IgD-negative memory B cell (primary cell): ENCODE results near the gene FZD4. TPM values are rescaled to one million over a fixed set of nuclear protein-coding genes. Genes with fewer than 3 reads are reported as not detected.
"Not testable (repeated sequence)": the region's sequence is repeated elsewhere in the genome, so short reads cannot be mapped to it uniquely, and the experiment has no call there.

Source experiments
- H3K27ac Mint-ChIP-seq, 3 donors: one replicate each; pipeline ENCODE4 v1.8.0; 2020 to 2022; ENCODE audit warnings: mild to moderate bottlenecking in 3 of 3, mixed read lengths in 3 of 3, moderate library complexity in 1 of 3
- H3K27me3 Mint-ChIP-seq: one replicate; pipeline ENCODE4 v1.8.0; 2021; ENCODE audit warnings: mixed read lengths
- H3K36me3 Mint-ChIP-seq: one replicate; pipeline ENCODE4 v1.8.0; 2020; ENCODE audit warnings: mild to moderate bottlenecking, mixed read lengths
- H3K4me1 Mint-ChIP-seq, 3 donors: one replicate each; pipeline ENCODE4 v1.8.0; 2020 to 2022; ENCODE audit warnings: mixed read lengths in 3 of 3, mild to moderate bottlenecking in 1 of 3
- H3K4me3 Mint-ChIP-seq, 4 donors: one replicate each; pipeline ENCODE4 v1.8.0; 2020 to 2022; ENCODE audit warnings: mild to moderate bottlenecking in 4 of 4, mixed read lengths in 4 of 4, moderate library complexity in 3 of 4
- H3K9me3 Mint-ChIP-seq, 3 donors: one replicate each; pipeline ENCODE4 v1.8.0; 2020 to 2021; ENCODE audit warnings: mixed read lengths in 3 of 3, mild to moderate bottlenecking in 1 of 3
- polyA plus RNA-seq: library from polyadenylated mRNA; unstranded; fragments of 300-500 nt; fragmentation: Illumina TruSeq; gene quantifications from one replicate; pipeline ENCODE4 v1.2.3, GENCODE V29; 2021

The FZD4 gene
- polyA plus RNA-seq, 1 donor from 2014 or later, result not detected

DNA sequence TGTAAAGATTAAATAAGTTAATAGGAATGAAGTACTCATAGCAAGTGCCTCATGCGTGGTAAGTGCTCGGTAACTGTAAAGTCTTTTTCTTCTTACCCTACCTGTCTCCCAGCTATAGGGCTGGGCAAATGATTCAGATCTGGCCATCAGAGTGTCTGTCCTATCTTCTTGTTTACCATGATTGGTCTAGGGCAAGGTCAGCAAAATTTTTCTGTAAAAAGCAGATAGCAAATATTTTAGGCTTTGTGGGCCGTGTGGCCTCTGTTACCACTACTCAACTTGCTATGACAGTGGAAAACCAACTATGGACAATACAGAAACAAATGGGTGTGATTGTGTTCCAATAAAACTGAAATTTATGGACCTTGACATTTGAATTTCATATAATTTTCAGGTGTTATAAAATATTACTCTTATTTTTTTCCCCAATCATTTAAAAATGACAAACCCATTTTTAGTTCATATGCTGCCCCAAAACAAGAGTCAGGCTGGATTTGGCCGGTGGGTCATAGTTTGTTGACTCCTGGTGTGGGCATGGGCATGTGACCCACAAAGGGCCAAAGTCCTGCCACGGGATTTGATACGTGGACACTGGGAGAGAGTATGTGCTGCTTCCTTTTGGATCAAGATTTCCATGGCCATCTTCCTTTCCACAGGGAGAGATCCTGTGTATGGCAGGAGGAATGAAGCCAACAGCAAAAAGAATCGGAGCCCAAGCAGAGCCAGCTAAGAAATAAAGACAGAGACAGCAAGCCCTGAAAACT lies 26.8 kb upstream of the FZD4 start:
- Mint-ChIP-seq H3K27me3 (peaks cover 2% of the 10 kb centered on the region), H3K36me3 (no peaks in the 10 kb centered on the region), H3K4me3 (no peak overlapping the region), H3K27ac (no peak overlapping the region), H3K9me3 (peaks cover 0 to 2% (median 0%) of the 10 kb centered on the region in 3 donors), H3K4me1 (no peaks in the 10 kb centered on the region)

- Mint-ChIP-seq H3K27ac (no peak overlapping the region), H3K4me1 (no peaks in the 10 kb centered on the region), H3K27me3 (peaks cover 2% of the 10 kb centered on the region), H3K4me3 (no peak overlapping the region), H3K9me3 (peaks cover 0 to 2% (median 0%) of the 10 kb centered on the region in 3 donors), H3K36me3 (no peaks in the 10 kb centered on the region)
Measured at GRCh38 chr11:86980086-86980796, 25.0 kb upstream of the FZD4 start.

GRCh38 chr11:86978756-86979608 lies 23.8 kb upstream of the FZD4 start:
- H3K9me3 Mint-ChIP-seq, result peaks cover 0 to 5% (median under 1%) of the 10 kb centered on the region in 3 donors
- no peaks in the 10 kb centered on the region for H3K36me3 Mint-ChIP-seq
- H3K27ac Mint-ChIP-seq, result no peak overlapping the region
- no peaks in the 10 kb centered on the region for H3K27me3 Mint-ChIP-seq
- H3K4me1 Mint-ChIP-seq, result no peaks in the 10 kb centered on the region
- no peak overlapping the region for H3K4me3 Mint-ChIP-seq

DNA sequence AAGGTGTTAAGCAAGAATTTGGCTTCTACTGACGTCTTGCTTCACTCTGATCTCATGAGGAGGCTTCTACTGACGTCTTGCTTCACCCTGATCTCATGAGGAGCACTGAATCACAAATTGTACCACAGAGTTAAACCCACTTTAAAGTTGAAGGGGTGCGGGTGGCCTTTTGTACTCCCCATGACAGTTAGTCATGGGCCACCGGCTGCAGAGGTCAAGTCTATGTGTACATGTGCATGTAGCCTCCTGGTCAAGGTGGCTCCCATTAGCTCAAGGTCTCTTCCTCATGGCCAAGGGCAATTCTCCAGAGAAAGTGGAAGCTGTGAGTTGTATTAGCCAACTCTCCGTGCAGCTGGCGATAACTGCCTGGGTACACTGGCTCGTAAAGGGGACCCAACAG lies 23.1 kb upstream of the FZD4 start:
- Mint-ChIP-seq H3K9me3 (peaks cover 5% of the 10 kb centered on the region in 3 donors), H3K27ac (no peak overlapping the region), H3K4me1 (no peaks in the 10 kb centered on the region), H3K4me3 (no peak overlapping the region), H3K27me3 (no peaks in the 10 kb centered on the region), H3K36me3 (peaks cover under 1% of the 10 kb centered on the region)

DNA sequence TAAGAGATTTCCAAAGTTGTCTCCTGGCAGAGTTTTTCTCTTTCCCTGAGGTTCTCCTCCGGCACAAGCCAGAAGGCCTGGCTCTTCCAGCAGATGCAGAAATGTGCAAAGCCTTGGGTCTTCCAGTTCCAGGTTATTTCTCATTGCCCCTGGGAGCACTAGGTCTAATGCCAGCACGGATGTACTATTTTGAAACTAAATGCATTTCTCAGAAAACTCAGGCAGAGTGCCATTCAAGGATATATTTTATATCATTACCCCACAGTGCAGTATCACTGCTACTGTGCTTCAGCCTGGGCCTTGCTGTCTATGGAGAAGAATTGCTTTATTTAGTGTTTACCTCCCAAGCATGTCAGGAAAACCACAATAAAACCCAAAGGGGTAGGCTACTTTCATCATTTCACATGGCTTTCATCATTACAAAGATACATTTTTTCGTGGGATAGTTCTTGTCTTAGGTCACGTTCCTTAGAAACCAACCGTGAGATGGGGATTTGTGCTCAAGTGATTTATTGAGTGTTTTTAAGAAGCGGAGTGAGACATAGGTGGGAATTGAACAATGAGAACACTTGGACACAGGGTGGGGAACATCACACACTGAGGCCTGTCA lies 22.4 kb upstream of the FZD4 start:
- Mint-ChIP-seq H3K4me3 (no peak overlapping the region), H3K4me1 (no peaks in the 10 kb centered on the region), H3K27me3 (no peaks in the 10 kb centered on the region), H3K27ac (no peak overlapping the region), H3K36me3 (peaks cover 4% of the 10 kb centered on the region), H3K9me3 (peaks cover 5 to 10% (median 5%) of the 10 kb centered on the region in 3 donors)

DNA sequence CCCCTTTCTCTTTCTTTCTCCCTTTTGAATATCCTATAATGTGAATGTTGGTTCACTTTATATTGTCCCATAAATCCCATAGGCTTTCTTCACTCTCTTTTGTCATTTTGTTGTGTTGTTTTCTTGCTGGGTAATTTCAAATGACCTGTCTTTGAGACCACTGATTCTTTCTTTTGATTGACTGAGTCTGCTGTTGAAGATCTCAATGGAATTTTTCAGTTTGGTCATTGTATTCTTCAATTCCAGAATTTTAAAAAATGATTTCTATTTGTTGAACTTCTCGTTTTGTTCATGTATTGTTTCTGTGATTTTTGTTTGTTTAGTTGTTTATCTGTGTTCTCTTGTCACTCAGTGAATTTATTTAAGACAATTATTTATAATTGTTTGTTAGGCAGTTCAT lies 17.5 kb upstream of the FZD4 start:
- Mint-ChIP-seq H3K4me1 (no peaks in the 10 kb centered on the region), H3K27me3 (peaks cover 5% of the 10 kb centered on the region), H3K27ac (no peak overlapping the region), H3K36me3 (peaks cover 5% of the 10 kb centered on the region), H3K9me3 (peaks cover 5 to 11% (median 5%) of the 10 kb centered on the region in 3 donors), H3K4me3 (no peak overlapping the region)

- H3K4me3 Mint-ChIP-seq, result no peak overlapping the region
- no peak overlapping the region for H3K27ac Mint-ChIP-seq
- peaks cover 5% of the 10 kb centered on the region for H3K36me3 Mint-ChIP-seq
- no peaks in the 10 kb centered on the region for H3K4me1 Mint-ChIP-seq
- peaks cover 0 to 11% (median 5%) of the 10 kb centered on the region in 3 donors for H3K9me3 Mint-ChIP-seq
- H3K27me3 Mint-ChIP-seq, result peaks cover 10% of the 10 kb centered on the region
Measured at GRCh38 chr11:86969258-86969657, 14.1 kb upstream of the FZD4 start.

GRCh38 chr11:86967601-86968000 lies 12.4 kb upstream of the FZD4 start:
- not testable (repeated sequence) for H3K27ac Mint-ChIP-seq, H3K4me1 Mint-ChIP-seq, H3K36me3 Mint-ChIP-seq, H3K4me3 Mint-ChIP-seq, H3K9me3 Mint-ChIP-seq
- peaks cover 13% of the 10 kb centered on the region for H3K27me3 Mint-ChIP-seq

GRCh38 chr11:86957976-86958646 lies 2.9 kb upstream of the FZD4 start:
- Mint-ChIP-seq H3K4me1 (peaks cover 6 to 16% (median 9%) of the 10 kb centered on the region in 3 donors), H3K27ac (no peak overlapping the region), H3K36me3 (no peaks in the 10 kb centered on the region), H3K4me3 (peak overlapping the region in 2 of 4 donors; percentile 10 to 54), H3K27me3 (peaks cover 23% of the 10 kb centered on the region), H3K9me3 (no peaks in the 10 kb centered on the region)

DNA sequence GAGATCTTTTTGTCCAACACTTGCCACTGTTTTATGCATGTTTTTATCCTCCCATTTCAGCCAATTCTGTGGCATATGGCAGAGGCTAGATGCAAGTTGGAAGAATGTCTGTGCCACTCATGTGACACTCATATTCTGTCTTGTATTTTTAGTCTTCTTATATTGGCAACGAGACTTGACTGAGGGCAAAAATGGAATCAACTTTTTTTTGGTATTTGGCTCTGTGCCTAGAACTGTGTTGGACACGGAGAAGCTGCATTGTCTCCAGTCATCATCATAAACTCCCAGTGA lies 1.7 kb upstream of the FZD4 start:
- Mint-ChIP-seq H3K9me3 (no peaks in the 10 kb centered on the region), H3K27me3 (peaks cover 23% of the 10 kb centered on the region)

GRCh38 chr11:86955111-86955360 lies 159 bp downstream of the FZD4 start:
- H3K27ac Mint-ChIP-seq, result no peak overlapping the region
- H3K4me3 Mint-ChIP-seq, result peak overlapping the region in 1 of 4 donors; percentile 66
- H3K4me1 Mint-ChIP-seq, result peaks cover 6 to 16% (median 9%) of the 10 kb centered on the region in 3 donors
- peaks cover 21% of the 10 kb centered on the region for H3K27me3 Mint-ChIP-seq
- no peaks in the 10 kb centered on the region for H3K36me3 Mint-ChIP-seq
- no peaks in the 10 kb centered on the region for H3K9me3 Mint-ChIP-seq

More for the DNA sequence above, 1.7 kb upstream of the FZD4 start:
- peaks cover 6 to 16% (median 9%) of the 10 kb centered on the region in 3 donors for H3K4me1 Mint-ChIP-seq
- no peak overlapping the region for H3K27ac Mint-ChIP-seq
- peak overlapping the region in 3 of 4 donors; percentile 85 to 96 (median 89) for H3K4me3 Mint-ChIP-seq
- no peaks in the 10 kb centered on the region for H3K36me3 Mint-ChIP-seq

DNA sequence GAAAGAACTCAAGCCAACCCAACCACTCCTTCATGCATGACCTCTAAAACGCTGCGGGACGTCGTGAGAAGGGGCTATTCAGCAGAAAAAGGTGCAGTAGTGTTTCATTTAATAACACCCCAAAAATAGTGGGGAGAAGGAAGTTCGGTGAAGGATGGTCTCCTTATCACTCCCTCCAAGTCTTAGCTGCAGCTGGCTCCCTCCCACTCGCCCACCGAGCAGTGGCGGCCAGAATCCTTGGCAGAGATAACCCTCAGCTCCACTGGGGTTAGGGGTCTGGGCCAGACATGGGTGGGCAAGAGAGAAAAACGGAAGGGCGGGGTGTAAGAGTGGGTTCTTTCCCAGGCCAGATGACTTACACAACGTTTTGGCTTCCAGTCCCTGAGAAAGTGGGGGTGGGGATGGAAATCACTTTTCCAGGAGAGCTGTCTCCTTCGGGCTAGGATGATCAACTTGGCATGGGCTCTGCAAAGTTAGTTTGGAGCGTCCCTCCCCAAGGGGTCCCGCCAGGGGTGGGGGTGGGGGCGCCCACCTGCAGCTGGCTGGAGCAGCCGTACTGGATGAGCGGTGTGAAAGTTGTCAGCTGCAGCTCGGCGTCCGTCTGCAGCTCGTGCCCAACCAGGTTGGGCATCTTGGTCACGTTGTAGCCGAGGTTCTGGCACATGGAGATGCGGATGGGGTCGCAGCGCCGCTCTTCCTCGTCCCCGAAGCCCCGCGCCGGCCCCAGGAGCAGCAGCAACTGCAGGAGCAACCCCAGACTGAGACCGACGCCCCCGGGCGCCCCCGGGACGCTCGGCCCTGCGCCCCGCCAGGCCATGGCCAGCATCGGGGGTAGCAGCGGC lies 705 bp downstream of the FZD4 start:
- H3K4me3 Mint-ChIP-seq, result peak overlapping the region; percentile 66 to 90 (median 75)
- H3K36me3 Mint-ChIP-seq, result no peaks in the 10 kb centered on the region
- H3K27ac Mint-ChIP-seq, result no peak overlapping the region
- H3K4me1 Mint-ChIP-seq, result peaks cover 6 to 16% (median 9%) of the 10 kb centered on the region in 3 donors
- no peaks in the 10 kb centered on the region for H3K9me3 Mint-ChIP-seq
- peaks cover 21% of the 10 kb centered on the region for H3K27me3 Mint-ChIP-seq

DNA sequence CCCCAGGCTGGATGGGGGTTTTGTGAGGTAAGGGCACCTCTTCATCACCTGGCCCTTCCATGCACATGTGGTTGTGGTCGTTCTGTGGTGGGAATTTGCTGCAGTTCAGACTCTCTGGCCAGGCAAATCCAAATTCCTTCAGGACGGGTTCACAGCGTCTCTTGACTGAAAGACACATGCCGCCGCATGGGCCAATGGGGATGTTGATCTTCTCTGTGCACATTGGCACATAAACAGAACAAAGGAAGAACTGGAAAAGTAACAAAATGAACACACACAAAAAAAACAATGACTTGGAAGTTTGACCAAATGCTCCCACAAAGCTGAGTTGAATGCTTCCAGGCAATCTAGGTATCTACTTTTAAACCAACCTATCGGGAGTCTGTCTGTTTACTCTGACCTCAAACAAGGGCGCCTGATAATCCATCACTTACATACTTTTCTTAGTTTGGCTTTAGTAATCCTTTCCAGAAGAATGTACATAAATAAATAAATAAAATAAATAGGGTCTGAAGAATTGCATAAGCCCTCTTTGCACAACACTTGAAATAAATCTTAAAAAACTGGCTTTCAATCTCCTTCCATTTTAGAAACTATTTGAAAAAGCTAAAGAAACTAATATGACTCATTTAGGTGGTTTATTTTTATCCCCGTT lies 2.8 kb downstream of the FZD4 start:
- no peaks in the 10 kb centered on the region for H3K36me3 Mint-ChIP-seq
- H3K27me3 Mint-ChIP-seq, result peaks cover 22% of the 10 kb centered on the region
- no peak overlapping the region for H3K27ac Mint-ChIP-seq
- H3K4me3 Mint-ChIP-seq, result no peak overlapping the region
- no peaks in the 10 kb centered on the region for H3K9me3 Mint-ChIP-seq
- peaks cover 6 to 11% (median 9%) of the 10 kb centered on the region in 3 donors for H3K4me1 Mint-ChIP-seq
